Vagina (tissue), 2 donors: Measurements from ENCODE around the gene MUC3A.

Experiments used
- CTCF ChIP-seq, 3 experiments: fragments of 450-650 bp in 2 of 3; fragments of 200-600 bp in 1 of 3; sonication (generic) in 1 of 3; IDR thresholded peaks; one replicate each; pipeline ENCODE4 v1.5.1; 2017 to 2019; ENCODE audit warnings: antibody characterized with exemption in 3 of 3, mild to moderate bottlenecking in 2 of 3, moderate library complexity in 2 of 3
- POLR2A ChIP-seq, 2 donors: fragments of 450-650 bp; IDR thresholded peaks; one replicate each; pipeline ENCODE4 v1.6.1; 2017; ENCODE audit warnings: antibody characterized with exemption in 2 of 2, mild to moderate bottlenecking in 2 of 2, moderate library complexity in 2 of 2

- TF ChIP-seq CTCF (IDR thresholded peaks at IDR 0.05) (no peak), POLR2A (IDR thresholded peaks at IDR 0.05) (no peak)
Observed at GRCh38 chr7:101017064-101017777, 67.9 kb downstream of the MUC3A start.
